ENCODE data around the gene RGN. TPM values are rescaled to one million over a fixed set of nuclear protein-coding genes. Genes with fewer than 3 reads are reported as not detected.

RGN gene
- total RNA-seq, 2 experiments from 2014 or later = not detected

- no peak for DNase-seq
- ChIA-PET POLR2A (no interaction called here), CTCF (no interaction called here)
- Mint-ChIP-seq H3K4me1 (peaks cover 12% of the 10 kb centered on the region), H3K27ac (no peak overlapping the region), H3K27me3 (no peaks in the 10 kb centered on the region), H3K4me3 (no peak overlapping the region), H3K9me3 (no peaks in the 10 kb centered on the region), H3K36me3 (ENCODE audit: low read depth) (peaks cover 19% of the 10 kb centered on the region)
Observed at GRCh38 chrX:47138171-47138570, 59.9 kb downstream of the RGN start.

Other genes starting within 250 kb of the RGN start
- 10 to 100 TPM in 1 of 2 experiments, 1 to 10 TPM in 1; 9.8 to 10.8 TPM for gene RP2, start 241.4 kb upstream of the RGN start, total RNA-seq
- gene JADE3, start 166.0 kb upstream of the RGN start, total RNA-seq = 1 to 10 TPM; 1.5 to 2.2 TPM
- 10 to 100 TPM; 89.0 to 89.8 TPM for gene NDUFB11, start 66.3 kb downstream of the RGN start, total RNA-seq
- 10 to 100 TPM; 55.3 to 57.0 TPM for gene RBM10, start 66.8 kb downstream of the RGN start, total RNA-seq
- gene UBA1, start 115.4 kb downstream of the RGN start, total RNA-seq = 100 to 1,000 TPM; 180 to 187 TPM
- 10 to 100 TPM; 59.6 to 60.0 TPM for gene CDK16, start 140.2 kb downstream of the RGN start, total RNA-seq
- 10 to 100 TPM; 27.6 to 29.4 TPM for gene USP11, start 154.6 kb downstream of the RGN start, total RNA-seq